K562 (cell line): ENCODE measurements around the gene OSGEP. TPM values are rescaled to one million over a fixed set of nuclear protein-coding genes. Genes with fewer than 3 reads are reported as not detected.

Experiments used
- CREB1 ChIP-seq, 2 experiments: sonication (generic) in 1 of 2; formaldehyde crosslinking in 1 of 2; IDR thresholded peaks; 2 replicates each; pipeline versions ENCODE4 v1.6.1 to v1.8.0; 2012 to 2022; ENCODE audit warnings: inconsistent platforms in 1 of 2, mild to moderate bottlenecking in 1 of 2, missing genetic modification reagents in 1 of 2, moderate library complexity in 1 of 2
- CSDE1 ChIP-seq, 2 experiments: fragments of 450-650 bp; IDR thresholded peaks; 2 replicates each; pipeline ENCODE4 v1.6.1; 2016; ENCODE audit warnings: mild to moderate bottlenecking in 1 of 2
- ETS2 ChIP-seq: IDR thresholded peaks from 2 replicates; pipeline ENCODE4 v1.6.1; 2016; ENCODE audit warnings: borderline replicate concordance, missing genetic modification characterization, mild to moderate bottlenecking, moderate library complexity, missing compliant biosample characterization; ENCODE audit not compliant: poor library complexity, severe bottlenecking
- MYC ChIP-seq, 2 experiments: fragments of 250-450 bp in 1 of 2; sonication (Bioruptor Pico) in 1 of 2; IDR thresholded peaks; 2 replicates each; pipeline versions ENCODE4 v1.5.1 to v1.6.1; 2012 to 2021; ENCODE audit warnings: low read depth in 2 of 2, borderline replicate concordance in 1 of 2, improper control_type of control experiment in 1 of 2, low read length in 1 of 2, mild to moderate bottlenecking in 1 of 2, moderate library complexity in 1 of 2
- NUFIP1 ChIP-seq: fragments of 450-650 bp; IDR thresholded peaks from 2 replicates; pipeline ENCODE4 v1.6.1; 2018; ENCODE audit not compliant: partially characterized antibody
- SETDB1 ChIP-seq: IDR thresholded peaks from one replicate; pipeline ENCODE4 v1.6.1; 2012; ENCODE audit warnings: low read length, control low read depth, inconsistent platforms
- SREBF2 ChIP-seq: sonication (generic); formaldehyde crosslinking; IDR thresholded peaks from 2 replicates; pipeline ENCODE4 v1.4.0; 2020; ENCODE audit warnings: mild to moderate bottlenecking, missing genetic modification reagents
- SRSF7 ChIP-seq: fragments of 200-400 bp; formaldehyde crosslinking; optimal IDR thresholded peaks from 2 replicates; pipeline ENCODE3; 2017; ENCODE audit warnings: mild to moderate bottlenecking, low read depth, low read length
- XRCC5 ChIP-seq: fragments of 200-400 bp; formaldehyde crosslinking; IDR thresholded peaks from 2 replicates; pipeline ENCODE4 v1.6.1; 2017; ENCODE audit warnings: low read depth, mild to moderate bottlenecking, low read length
- ZNF24 ChIP-seq: fragments of 450-650 bp; IDR thresholded peaks from 2 replicates; pipeline ENCODE4 v1.6.1; 2016
- ZNF324 ChIP-seq: fragments of 250-450 bp; sonication (Bioruptor Pico); IDR thresholded peaks from 2 replicates; pipeline ENCODE4 v1.4.0; 2020; ENCODE audit warnings: mild to moderate bottlenecking
- polyA plus RNA-seq, 8 experiments: library from polyadenylated mRNA; depleted of rRNA in 4 of 8; stranded (reverse) in 5 of 8; unstranded in 3 of 8; fragments of >200 nt; fragmentation: Nextera tagmentation in 2 of 8; fragmentation: Illumina TruSeq in 1 of 8; extraction: Ambion mirVana in 2 of 8; extraction: Trizol in 1 of 8; gene quantifications; 2 replicates each; pipeline versions ENCODE4 v1.2.1 to v1.2.3, GENCODE V29; 2011 to 2014; ENCODE audit warnings: inconsistent platforms in 1 of 8, missing spikeins in 1 of 8
- total RNA-seq, 7 experiments: library from RNA; depleted of rRNA in 6 of 7; stranded (reverse); fragments of >200 nt in 6 of 7; fragmentation: Illumina TruSeq in 2 of 7; extraction: Trizol in 2 of 7; gene quantifications; 2 replicates each; pipeline versions ENCODE4 v1.2.1 to v1.2.3, GENCODE V29; 2011 to 2021; ENCODE audit warnings: low replicate concordance in 1 of 7
- TF ChIP-seq, protein P1 (sequence below), 2 experiments: fragments of 450-650 bp; formaldehyde crosslinking in 1 of 2; IDR thresholded peaks; 2 replicates each; pipeline versions ENCODE4 v1.4.0 to v1.6.1; 2014 to 2020; ENCODE audit warnings: mild to moderate bottlenecking in 2 of 2, borderline replicate concordance in 1 of 2, low read depth in 1 of 2
- TF ChIP-seq, protein P2 (sequence below): fragments of 250-450 bp; sonication (Bioruptor Pico); IDR thresholded peaks from 2 replicates; pipeline ENCODE4 v1.4.0; 2020; ENCODE audit warnings: mild to moderate bottlenecking
- TF ChIP-seq, protein P3 (sequence below): sonication (generic); formaldehyde crosslinking; IDR thresholded peaks from 2 replicates; pipeline ENCODE4 v1.5.0; 2020; ENCODE audit warnings: missing genetic modification reagents

OSGEP gene
- total and polyA plus RNA-seq, 9 of the 15 experiments (the other 6 are each of a cell fraction or from before 2014, with no cell fraction given), result 32.1 to 59.2 (median 44.1) TPM

DNA sequence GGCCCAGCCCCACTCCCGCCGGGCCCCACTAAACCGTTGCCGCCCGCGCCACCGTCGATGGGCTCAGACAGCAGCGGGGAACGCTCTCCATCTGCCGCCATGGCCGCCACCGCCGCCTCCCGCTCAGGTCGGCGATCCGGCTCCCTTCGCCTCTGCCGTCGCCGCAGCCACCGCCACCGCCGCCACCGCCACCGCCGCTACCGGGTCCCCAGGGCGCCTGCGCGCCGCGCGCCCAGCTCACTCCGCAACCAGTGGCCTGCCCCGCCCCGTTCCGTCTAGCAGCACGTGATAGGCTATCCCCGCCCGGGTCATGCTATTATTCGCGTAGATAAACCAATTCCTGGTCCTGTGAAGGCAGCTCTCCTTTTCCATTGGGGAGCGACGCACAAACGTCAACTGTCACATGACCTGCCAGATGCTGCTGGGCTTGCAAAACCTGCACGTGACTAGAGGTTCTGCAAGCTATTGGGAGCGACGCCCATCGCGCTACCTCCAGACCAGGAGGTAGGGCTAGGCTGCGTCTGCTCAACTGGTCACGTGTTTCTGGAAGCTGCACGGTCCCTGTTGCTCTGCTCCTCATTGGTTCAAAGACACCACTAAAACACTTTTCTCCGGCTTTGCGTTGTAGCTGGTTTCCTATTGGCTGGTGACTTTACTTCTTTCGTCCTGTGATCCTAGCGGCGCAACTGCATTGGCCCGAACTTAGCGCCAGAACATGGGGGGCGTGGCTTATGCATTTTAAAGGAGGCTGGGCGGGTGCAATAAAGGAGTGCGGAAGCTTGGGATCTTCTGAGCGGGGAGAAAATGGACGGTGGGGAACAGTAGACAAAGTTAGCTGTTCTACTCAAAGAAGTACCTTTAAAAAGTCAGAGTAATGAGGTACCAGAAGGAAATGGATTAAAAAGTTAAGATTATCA, 6.9 kb upstream of the OSGEP start, which contains the start of gene PIP4P1 (continued):
- TF ChIP-seq, protein P1, sequence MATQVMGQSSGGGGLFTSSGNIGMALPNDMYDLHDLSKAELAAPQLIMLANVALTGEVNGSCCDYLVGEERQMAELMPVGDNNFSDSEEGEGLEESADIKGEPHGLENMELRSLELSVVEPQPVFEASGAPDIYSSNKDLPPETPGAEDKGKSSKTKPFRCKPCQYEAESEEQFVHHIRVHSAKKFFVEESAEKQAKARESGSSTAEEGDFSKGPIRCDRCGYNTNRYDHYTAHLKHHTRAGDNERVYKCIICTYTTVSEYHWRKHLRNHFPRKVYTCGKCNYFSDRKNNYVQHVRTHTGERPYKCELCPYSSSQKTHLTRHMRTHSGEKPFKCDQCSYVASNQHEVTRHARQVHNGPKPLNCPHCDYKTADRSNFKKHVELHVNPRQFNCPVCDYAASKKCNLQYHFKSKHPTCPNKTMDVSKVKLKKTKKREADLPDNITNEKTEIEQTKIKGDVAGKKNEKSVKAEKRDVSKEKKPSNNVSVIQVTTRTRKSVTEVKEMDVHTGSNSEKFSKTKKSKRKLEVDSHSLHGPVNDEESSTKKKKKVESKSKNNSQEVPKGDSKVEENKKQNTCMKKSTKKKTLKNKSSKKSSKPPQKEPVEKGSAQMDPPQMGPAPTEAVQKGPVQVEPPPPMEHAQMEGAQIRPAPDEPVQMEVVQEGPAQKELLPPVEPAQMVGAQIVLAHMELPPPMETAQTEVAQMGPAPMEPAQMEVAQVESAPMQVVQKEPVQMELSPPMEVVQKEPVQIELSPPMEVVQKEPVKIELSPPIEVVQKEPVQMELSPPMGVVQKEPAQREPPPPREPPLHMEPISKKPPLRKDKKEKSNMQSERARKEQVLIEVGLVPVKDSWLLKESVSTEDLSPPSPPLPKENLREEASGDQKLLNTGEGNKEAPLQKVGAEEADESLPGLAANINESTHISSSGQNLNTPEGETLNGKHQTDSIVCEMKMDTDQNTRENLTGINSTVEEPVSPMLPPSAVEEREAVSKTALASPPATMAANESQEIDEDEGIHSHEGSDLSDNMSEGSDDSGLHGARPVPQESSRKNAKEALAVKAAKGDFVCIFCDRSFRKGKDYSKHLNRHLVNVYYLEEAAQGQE (IDR thresholded peaks at IDR 0.05; ENCODE audit: borderline replicate concordance), result peak; percentile 96
- TF ChIP-seq, protein P1 (CRISPR knock-in tag; IDR thresholded peaks at IDR 0.05; ENCODE audit: low read depth), result no peak
- TF ChIP-seq, protein P2, sequence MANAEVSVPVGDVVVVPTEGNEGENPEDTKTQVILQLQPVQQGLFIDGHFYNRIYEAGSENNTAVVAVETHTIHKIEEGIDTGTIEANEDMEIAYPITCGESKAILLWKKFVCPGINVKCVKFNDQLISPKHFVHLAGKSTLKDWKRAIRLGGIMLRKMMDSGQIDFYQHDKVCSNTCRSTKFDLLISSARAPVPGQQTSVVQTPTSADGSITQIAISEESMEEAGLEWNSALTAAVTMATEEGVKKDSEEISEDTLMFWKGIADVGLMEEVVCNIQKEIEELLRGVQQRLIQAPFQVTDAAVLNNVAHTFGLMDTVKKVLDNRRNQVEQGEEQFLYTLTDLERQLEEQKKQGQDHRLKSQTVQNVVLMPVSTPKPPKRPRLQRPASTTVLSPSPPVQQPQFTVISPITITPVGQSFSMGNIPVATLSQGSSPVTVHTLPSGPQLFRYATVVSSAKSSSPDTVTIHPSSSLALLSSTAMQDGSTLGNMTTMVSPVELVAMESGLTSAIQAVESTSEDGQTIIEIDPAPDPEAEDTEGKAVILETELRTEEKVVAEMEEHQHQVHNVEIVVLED, result peak; percentile 51; the same call in 1 of the 2 replicates
- TF ChIP-seq ETS2 (tag) (no peak), SETDB1 (no peak), ZNF24 (no peak), SREBF2 (CRISPR knock-in tag) (no peak), CSDE1 (IDR thresholded peaks at IDR 0.05) (no peak), SRSF7 (no peak), MYC (IDR thresholded peaks at IDR 0.05; ENCODE audit: low read depth, low read length) (peak; percentile 79), MYC (CRISPR knock-in tag; IDR thresholded peaks at IDR 0.05; ENCODE audit: borderline replicate concordance, low read depth) (no peak), CREB1 (IDR thresholded peaks at IDR 0.05) (peak; percentile 74), CREB1 (CRISPR knock-in tag; IDR thresholded peaks at IDR 0.05) (peak; percentile 87), NUFIP1 (no peak), ZNF324 (no peak), XRCC5 (no peak)
- TF ChIP-seq, protein P3, sequence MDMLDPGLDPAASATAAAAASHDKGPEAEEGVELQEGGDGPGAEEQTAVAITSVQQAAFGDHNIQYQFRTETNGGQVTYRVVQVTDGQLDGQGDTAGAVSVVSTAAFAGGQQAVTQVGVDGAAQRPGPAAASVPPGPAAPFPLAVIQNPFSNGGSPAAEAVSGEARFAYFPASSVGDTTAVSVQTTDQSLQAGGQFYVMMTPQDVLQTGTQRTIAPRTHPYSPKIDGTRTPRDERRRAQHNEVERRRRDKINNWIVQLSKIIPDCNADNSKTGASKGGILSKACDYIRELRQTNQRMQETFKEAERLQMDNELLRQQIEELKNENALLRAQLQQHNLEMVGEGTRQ (CRISPR knock-in tag), result peak; percentile 98
